ENCODE measurements around the gene PPP1CB.

DNA sequence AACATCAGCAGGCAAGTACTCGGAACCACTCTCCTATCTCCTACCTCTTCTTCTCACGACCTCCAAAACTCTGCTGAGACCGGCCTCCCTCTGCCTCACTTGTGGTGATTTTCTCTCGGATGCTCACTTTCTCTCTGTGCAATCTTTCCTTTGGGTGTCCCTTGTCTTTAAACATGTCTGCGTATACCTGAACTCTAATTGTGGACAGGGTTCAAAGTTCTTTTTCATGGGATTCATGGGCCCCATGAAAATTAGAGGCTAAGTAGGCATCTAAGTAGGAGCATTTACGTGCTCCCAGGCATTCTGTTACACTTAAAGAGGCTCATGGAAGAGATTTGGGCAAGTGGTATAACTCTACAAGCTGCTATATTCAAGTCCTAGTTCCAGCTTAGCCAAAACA, 2.1 kb upstream of the PPP1CB start:
- TF ChIP-seq, protein P1, sequence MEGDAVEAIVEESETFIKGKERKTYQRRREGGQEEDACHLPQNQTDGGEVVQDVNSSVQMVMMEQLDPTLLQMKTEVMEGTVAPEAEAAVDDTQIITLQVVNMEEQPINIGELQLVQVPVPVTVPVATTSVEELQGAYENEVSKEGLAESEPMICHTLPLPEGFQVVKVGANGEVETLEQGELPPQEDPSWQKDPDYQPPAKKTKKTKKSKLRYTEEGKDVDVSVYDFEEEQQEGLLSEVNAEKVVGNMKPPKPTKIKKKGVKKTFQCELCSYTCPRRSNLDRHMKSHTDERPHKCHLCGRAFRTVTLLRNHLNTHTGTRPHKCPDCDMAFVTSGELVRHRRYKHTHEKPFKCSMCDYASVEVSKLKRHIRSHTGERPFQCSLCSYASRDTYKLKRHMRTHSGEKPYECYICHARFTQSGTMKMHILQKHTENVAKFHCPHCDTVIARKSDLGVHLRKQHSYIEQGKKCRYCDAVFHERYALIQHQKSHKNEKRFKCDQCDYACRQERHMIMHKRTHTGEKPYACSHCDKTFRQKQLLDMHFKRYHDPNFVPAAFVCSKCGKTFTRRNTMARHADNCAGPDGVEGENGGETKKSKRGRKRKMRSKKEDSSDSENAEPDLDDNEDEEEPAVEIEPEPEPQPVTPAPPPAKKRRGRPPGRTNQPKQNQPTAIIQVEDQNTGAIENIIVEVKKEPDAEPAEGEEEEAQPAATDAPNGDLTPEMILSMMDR (IDR thresholded peaks at IDR 0.05), result no peak
- no peak for TF ChIP-seq POLR2A (IDR thresholded peaks at IDR 0.05)

Measured in esophagus squamous epithelium (tissue), 4 donors.